SK-N-SH (cell line): ENCODE results near the gene ORC3. TPM values are rescaled to one million over a fixed set of nuclear protein-coding genes. Genes with fewer than 3 reads are reported as not detected.

ENCODE experiments used
- CTCF ChIA-PET: fragments of 300-600, 350-600 bp; formaldehyde crosslinking; extraction: SDS; loops from one replicate; lab custom pipeline; 2021; lab: Yijun Ruan, JAX
- POLR2A ChIA-PET: fragments of 350-600 bp; sonication (Branson Sonifier 250); formaldehyde crosslinking; extraction: SDS; loops from one replicate; lab custom pipeline; 2020; ENCODE audit warnings: antibody characterized with exemption, inconsistent platforms; lab: Yijun Ruan, JAX
- DNase-seq: peaks from one replicate; pipeline ENCODE4 v3.0.0; 2012
- H2AFZ ChIP-seq: fragments of 200-600 bp; sonication (generic); 2 replicates; pipeline ENCODE4 v1.8.1; 2016; ENCODE audit warnings: antibody characterized with exemption, mild to moderate bottlenecking, low read depth
- H3F3A ChIP-seq: fragments of 200-600 bp; sonication (generic); replicated peaks from 2 replicates; pipeline ENCODE3; 2016; ENCODE audit warnings: antibody characterized with exemption, mild to moderate bottlenecking; ENCODE audit not compliant: insufficient read depth
- H3K27ac ChIP-seq, 2 experiments: fragments of 200-500 bp in 1 of 2; fragments of 200-600 bp in 1 of 2; sonication (Bioruptor generic) in 1 of 2; sonication (generic), shearing (Covaris generic) in 1 of 2; 2 replicates each; pipeline versions ENCODE4 v1.5.1 to v1.6.1; 2014 to 2016; ENCODE audit warnings: low read depth in 2 of 2, inconsistent platforms in 1 of 2, low read length in 1 of 2, mild to moderate bottlenecking in 1 of 2, mixed read lengths in 1 of 2
- H3K27me3 ChIP-seq: fragments of 200-600 bp; sonication (generic), shearing (Covaris generic); 2 replicates; pipeline ENCODE4 v1.6.1; 2016; ENCODE audit warnings: mixed run types; ENCODE audit not compliant: insufficient read depth
- H3K36me3 ChIP-seq, 2 experiments: fragments of 200-500 bp in 1 of 2; fragments of 200-600 bp in 1 of 2; sonication (Bioruptor generic) in 1 of 2; sonication (generic) in 1 of 2; replicated peaks in 1 of 2; 2 replicates each; pipeline versions ENCODE3 to v1.5.1; 2014 to 2016; ENCODE audit warnings: low read length in 1 of 2, mild to moderate bottlenecking in 1 of 2; ENCODE audit not compliant: insufficient read depth in 2 of 2, control insufficient read depth in 1 of 2
- H3K4me1 ChIP-seq, 2 experiments: fragments of 200-500 bp in 1 of 2; fragments of 200-600 bp in 1 of 2; sonication (Bioruptor generic) in 1 of 2; sonication (generic), shearing (Covaris generic) in 1 of 2; 2 replicates each; pipeline versions ENCODE4 v1.5.1 to v1.6.1; 2014 to 2016; ENCODE audit warnings: low read depth in 1 of 2, low read length in 1 of 2, mixed run types in 1 of 2; ENCODE audit not compliant: insufficient read depth in 2 of 2, control insufficient read depth in 1 of 2
- H3K4me2 ChIP-seq: fragments of 200-600 bp; sonication (generic), shearing (Covaris generic); 2 replicates; pipeline ENCODE4 v1.6.1; 2017; ENCODE audit warnings: mixed run types
- H3K4me3 ChIP-seq, 2 experiments: fragments of 200-500 bp in 1 of 2; fragments of 200-600 bp in 1 of 2; sonication (Bioruptor generic) in 1 of 2; sonication (generic), shearing (Covaris generic) in 1 of 2; 2 replicates each; pipeline versions ENCODE4 v1.5.1 to v1.8.1; 2014 to 2016; ENCODE audit warnings: low read depth in 2 of 2, inconsistent platforms in 1 of 2, low read length in 1 of 2, mild to moderate bottlenecking in 1 of 2, mixed read lengths in 1 of 2, moderate library complexity in 1 of 2
- H3K79me2 ChIP-seq: fragments of 200-600 bp; sonication (generic); 2 replicates; pipeline ENCODE4 v1.8.1; 2017; ENCODE audit warnings: mild to moderate bottlenecking; ENCODE audit not compliant: insufficient read depth
- H3K9ac ChIP-seq: fragments of 200-600 bp; sonication (generic); 2 replicates; pipeline ENCODE4 v1.6.1; 2017; ENCODE audit warnings: mixed run types
- H3K9me2 ChIP-seq: fragments of 200-600 bp; sonication (generic); 2 replicates; pipeline ENCODE4 v1.6.1; 2017; ENCODE audit warnings: mixed run types
- H3K9me3 ChIP-seq: fragments of 200-600 bp; sonication (generic); 2 replicates; pipeline ENCODE4 v1.6.1; 2017; ENCODE audit warnings: mixed run types, mild to moderate bottlenecking, moderate library complexity
- H4K20me1 ChIP-seq: fragments of 200-600 bp; sonication (generic); 2 replicates; pipeline ENCODE4 v1.6.1; 2017; ENCODE audit warnings: mild to moderate bottlenecking, mixed run types; ENCODE audit not compliant: insufficient read depth
- ELF1 ChIP-seq: IDR thresholded peaks from 2 replicates; pipeline ENCODE4 v1.4.0; 2012
- EZH2phosphoT487 ChIP-seq: fragments of 200-600 bp; sonication (generic); IDR thresholded peaks from 2 replicates; pipeline ENCODE4 v1.6.1; 2017; ENCODE audit warnings: low read depth, mixed run types, mild to moderate bottlenecking, antibody characterized with exemption, moderate library complexity, borderline replicate concordance
- FOSL2 ChIP-seq: IDR thresholded peaks from 2 replicates; pipeline ENCODE4 v1.4.0; 2012; ENCODE audit warnings: low read depth, mild to moderate bottlenecking, moderate library complexity, borderline replicate concordance
- GATA2 ChIP-seq: sonication (generic); formaldehyde crosslinking; IDR thresholded peaks from 2 replicates; pipeline ENCODE4 v1.5.0; 2020; ENCODE audit warnings: mild to moderate bottlenecking, missing genetic modification reagents
- MEF2A ChIP-seq: IDR thresholded peaks from 2 replicates; pipeline ENCODE4 v1.4.0; 2012; ENCODE audit warnings: low read depth, borderline replicate concordance
- MXI1 ChIP-seq: IDR thresholded peaks from 2 replicates; pipeline ENCODE4 v1.6.1; 2012; ENCODE audit warnings: mild to moderate bottlenecking, low read depth, low read length, improper control_type of control experiment
- NRF1 ChIP-seq: IDR thresholded peaks from 2 replicates; pipeline ENCODE4 v1.6.1; 2012; ENCODE audit warnings: low read depth, mild to moderate bottlenecking, low read length
- PBX3 ChIP-seq: IDR thresholded peaks from 2 replicates; pipeline ENCODE4; 2012
- RAD21 ChIP-seq: IDR thresholded peaks from 2 replicates; pipeline ENCODE4 v1.6.1; 2012; ENCODE audit warnings: mild to moderate bottlenecking, low read length
- RCOR1 ChIP-seq: fragments of 150-350 bp; IDR thresholded peaks from 2 replicates; pipeline ENCODE4 v1.6.1; 2017; ENCODE audit warnings: antibody characterized with exemption, low read length
- REST ChIP-seq: IDR thresholded peaks from 2 replicates; pipeline ENCODE4 v1.6.1; 2012; ENCODE audit warnings: mild to moderate bottlenecking, low read depth, low read length, moderate library complexity
- RFX5 ChIP-seq: IDR thresholded peaks from 2 replicates; pipeline ENCODE4 v1.6.1; 2012; ENCODE audit warnings: mild to moderate bottlenecking, improper control_type of control experiment, low read length
- SIN3A ChIP-seq: IDR thresholded peaks from 2 replicates; pipeline ENCODE4 v1.6.1; 2012; ENCODE audit warnings: low read depth, mild to moderate bottlenecking, low read length, moderate library complexity, borderline replicate concordance
- SMC3 ChIP-seq: IDR thresholded peaks from 2 replicates; pipeline ENCODE4 v1.6.1; 2012; ENCODE audit warnings: low read depth, low read length, improper control_type of control experiment
- TAF1 ChIP-seq: IDR thresholded peaks from 2 replicates; pipeline ENCODE4 v1.6.1; 2012; ENCODE audit warnings: low read depth, mild to moderate bottlenecking, low read length, moderate library complexity, borderline replicate concordance
- TEAD4 ChIP-seq: IDR thresholded peaks from 2 replicates; pipeline ENCODE4 v1.4.0; 2012; ENCODE audit warnings: mild to moderate bottlenecking, borderline replicate concordance; ENCODE audit not compliant: insufficient read depth
- USF1 ChIP-seq: IDR thresholded peaks from 2 replicates; pipeline ENCODE4 v1.4.0; 2012; ENCODE audit warnings: low read depth, borderline replicate concordance
- YY1 ChIP-seq: IDR thresholded peaks from 2 replicates; pipeline ENCODE4 v1.4.0; 2012; ENCODE audit warnings: low read depth, mild to moderate bottlenecking
- ZBTB33 ChIP-seq: IDR thresholded peaks from 2 replicates; pipeline ENCODE4 v1.4.0; 2012; ENCODE audit warnings: low read depth, borderline replicate concordance
- WGBS: methylation state at CpG from one replicate; pipeline ENCODE4 v1.1.6; 2017; ENCODE audit warnings: low lambda C conversion rate; 5-methylcytosine and 5-hydroxymethylcytosine counted together
- polyA plus RNA-seq, 3 experiments: library from polyadenylated mRNA; depleted of rRNA; stranded (reverse); fragments of >200 nt; gene quantifications; 2 replicates each; pipeline ENCODE4 v1.2.3, GENCODE V29; 2012
- TF ChIP-seq, protein P1 (sequence below): fragments of 150-350 bp; IDR thresholded peaks from 2 replicates; pipeline ENCODE4 v1.6.1; 2016; ENCODE audit warnings: mild to moderate bottlenecking, low read depth, low read length
- TF ChIP-seq, protein P2 (sequence below): IDR thresholded peaks from 2 replicates; pipeline ENCODE4 v1.4.0; 2012; ENCODE audit warnings: low read depth

ORC3 gene
- polyA plus RNA-seq, 1 of the 3 experiments (the other 2 are of a cell fraction) = 13.3 TPM

- peak within 1 kb of the TSS; percentile 77 for H3K4me2 ChIP-seq
- H3K4me1 ChIP-seq = peaks cover 9 to 19% of the 10 kb centered on the region in 2 experiments
- peak within 1 kb of the TSS; percentile 75 for H2AFZ ChIP-seq
- H3K27ac ChIP-seq = peak within 1 kb of the TSS; percentile 92 to 97
- H3K9ac ChIP-seq = peak within 1 kb of the TSS; percentile 96
- peak within 1 kb of the TSS; percentile 93 to 98 for H3K4me3 ChIP-seq
- no peaks in the 10 kb centered on the region for H3K9me2 ChIP-seq
- H4K20me1 ChIP-seq = peaks cover 37% of the 10 kb centered on the region
- peaks cover 61% of the 10 kb centered on the region for H3F3A ChIP-seq
- H3K9me3 ChIP-seq = no peaks in the 10 kb centered on the region
- POLR2A ChIA-PET = interaction anchor here (0.5 to 1.8 kb wide), 3 partner anchors 21 to 136 kb away, joined by 3 to 12 read pairs (median 3); no protein-coding TSS in a partner anchor
- WGBS = under 1% methylated on average over 27 of the region's 88 CpGs
- H3K36me3 ChIP-seq = no peaks in the 10 kb centered on the region
- peak; percentile 91 for DNase-seq
- CTCF ChIA-PET = interaction anchor here (0.8 to 1.0 kb wide), 4 partner anchors 20 to 97 kb away, joined by 3 to 4 read pairs (median 3); no protein-coding TSS in a partner anchor
- no peaks in the 10 kb centered on the region for H3K27me3 ChIP-seq
- H3K79me2 ChIP-seq = peaks cover 51% of the 10 kb centered on the region
- TF ChIP-seq TEAD4 (no peak), RFX5 (0 out of 2 replicates have a peak, but pooled peaks have one; percentile 40), SMC3 (no peak), USF1 (no peak), REST (no peak), ELF1 (peak; percentile 99), ZBTB33 (no peak), GATA2 (CRISPR knock-in tag) (no peak), PBX3 (peak; percentile 16; the same call in 1 of the 2 replicates), EZH2phosphoT487 (no peak), RCOR1 (no peak), FOSL2 (no peak), YY1 (peak; percentile 91), SIN3A (peak; percentile 75; the same call in 1 of the 2 replicates), NRF1 (peak; percentile 94), TAF1 (peak; percentile 94), MXI1 (peak; percentile 64), RAD21 (peak; percentile 12; the same call in 1 of the 2 replicates), MEF2A (no peak)
- TF ChIP-seq, protein P1, sequence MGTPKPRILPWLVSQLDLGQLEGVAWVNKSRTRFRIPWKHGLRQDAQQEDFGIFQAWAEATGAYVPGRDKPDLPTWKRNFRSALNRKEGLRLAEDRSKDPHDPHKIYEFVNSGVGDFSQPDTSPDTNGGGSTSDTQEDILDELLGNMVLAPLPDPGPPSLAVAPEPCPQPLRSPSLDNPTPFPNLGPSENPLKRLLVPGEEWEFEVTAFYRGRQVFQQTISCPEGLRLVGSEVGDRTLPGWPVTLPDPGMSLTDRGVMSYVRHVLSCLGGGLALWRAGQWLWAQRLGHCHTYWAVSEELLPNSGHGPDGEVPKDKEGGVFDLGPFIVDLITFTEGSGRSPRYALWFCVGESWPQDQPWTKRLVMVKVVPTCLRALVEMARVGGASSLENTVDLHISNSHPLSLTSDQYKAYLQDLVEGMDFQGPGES = no peak
- TF ChIP-seq, protein P2, sequence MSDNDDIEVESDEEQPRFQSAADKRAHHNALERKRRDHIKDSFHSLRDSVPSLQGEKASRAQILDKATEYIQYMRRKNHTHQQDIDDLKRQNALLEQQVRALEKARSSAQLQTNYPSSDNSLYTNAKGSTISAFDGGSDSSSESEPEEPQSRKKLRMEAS = peak; percentile 84
Observed at GRCh38 chr6:87701676-87702588, 112.0 kb downstream of the ORC3 start, which contains the start of gene AKIRIN2. Gene AKIRIN2 (minus strand): TSS chr6:87702233. CDS start chr6:87701684, 549 bp downstream.
